HepG2 (cell line): ENCODE measurements around the gene HMCN1.

Experiments
- ARHGAP35 ChIP-seq: sonication (generic); formaldehyde crosslinking; IDR thresholded peaks from 2 replicates; pipeline ENCODE4 v1.9.0; 2022; ENCODE audit warnings: mild to moderate bottlenecking, inconsistent platforms, moderate library complexity, missing genetic modification reagents, borderline replicate concordance
- CEBPB ChIP-seq: IDR thresholded peaks from 2 replicates; pipeline ENCODE4 v1.6.1; 2011; ENCODE audit warnings: low read depth, low read length, improper control_type of control experiment, borderline replicate concordance
- CREB1 ChIP-seq, 2 experiments: fragments of 450-650 bp in 1 of 2; IDR thresholded peaks; 2 replicates each; pipeline ENCODE4 v1.6.1; 2016 to 2017; ENCODE audit warnings: control low read depth in 1 of 2, mild to moderate bottlenecking in 1 of 2, missing compliant biosample characterization in 1 of 2, missing genetic modification characterization in 1 of 2
- EP300 ChIP-seq, 3 experiments: sonication (generic) in 1 of 3; formaldehyde crosslinking in 1 of 3; IDR thresholded peaks; 2 replicates each; pipeline versions ENCODE4 v1.5.1 to v1.6.1; 2011 to 2020; ENCODE audit warnings: low read depth in 2 of 3, low read length in 2 of 3, borderline replicate concordance in 1 of 3, improper control_type of control experiment in 1 of 3, mild to moderate bottlenecking in 1 of 3, missing genetic modification reagents in 1 of 3, moderate library complexity in 1 of 3
- GABPA ChIP-seq, 2 experiments: IDR thresholded peaks; 2 replicates each; pipeline ENCODE4 v1.6.1; 2011 to 2016; ENCODE audit warnings: low read depth in 2 of 2, low read length in 1 of 2, missing biosample characterization in 1 of 2, missing genetic modification characterization in 1 of 2
- HDAC6 ChIP-seq: fragments of 200-600 bp; sonication (generic); IDR thresholded peaks from 2 replicates; pipeline ENCODE4 v1.7.0; 2017; ENCODE audit warnings: mild to moderate bottlenecking, antibody characterized with exemption, low read length, low read depth
- KDM1A ChIP-seq: IDR thresholded peaks from 2 replicates; pipeline ENCODE4 v1.6.1; 2016; ENCODE audit warnings: missing compliant biosample characterization
- MED1 ChIP-seq: sonication (generic); formaldehyde crosslinking; IDR thresholded peaks from 2 replicates; pipeline ENCODE4 v1.4.0; 2020; ENCODE audit warnings: missing genetic modification reagents
- RAD21 ChIP-seq: fragments of 450-650 bp; formaldehyde crosslinking; IDR thresholded peaks from 2 replicates; pipeline ENCODE4 v1.5.0; 2020; ENCODE audit warnings: mild to moderate bottlenecking
- ZFP36L2 ChIP-seq: sonication (generic); formaldehyde crosslinking; IDR thresholded peaks from 2 replicates; pipeline ENCODE4 v1.4.0; 2020; ENCODE audit warnings: missing genetic modification reagents
- ZSCAN29 ChIP-seq: sonication (generic); formaldehyde crosslinking; conservative IDR thresholded peaks from 2 replicates; pipeline ENCODE4 v1.4.0; 2020; ENCODE audit warnings: mild to moderate bottlenecking, missing genetic modification reagents
- TF ChIP-seq, protein P1 (sequence below): IDR thresholded peaks from 2 replicates; pipeline ENCODE4 v1.6.1; 2012; ENCODE audit warnings: inconsistent platforms
- TF ChIP-seq, protein P2 (sequence below): sonication (generic); formaldehyde crosslinking; IDR thresholded peaks from 2 replicates; pipeline ENCODE4 v1.4.0; 2020; ENCODE audit warnings: missing genetic modification reagents

DNA sequence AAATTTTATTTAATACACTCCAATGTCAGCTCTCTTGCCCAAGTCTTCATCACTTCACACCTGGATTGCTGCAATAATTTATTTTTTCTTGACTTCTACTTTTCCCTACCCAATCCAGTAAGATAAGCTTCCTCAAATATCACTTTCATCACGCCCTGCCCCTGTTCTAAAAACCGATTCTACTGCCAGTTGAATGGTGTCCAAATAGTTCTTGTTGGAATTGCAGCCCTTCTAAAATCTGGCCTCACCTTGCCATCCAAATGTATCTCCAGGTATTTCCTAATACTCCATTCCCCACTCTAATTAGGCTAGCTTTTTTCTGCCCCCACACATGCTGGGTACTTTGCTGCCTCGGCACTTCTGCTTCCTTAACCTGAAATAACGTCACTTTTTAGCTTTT is 152.5 kb downstream of the HMCN1 start:
- TF ChIP-seq, protein P1, sequence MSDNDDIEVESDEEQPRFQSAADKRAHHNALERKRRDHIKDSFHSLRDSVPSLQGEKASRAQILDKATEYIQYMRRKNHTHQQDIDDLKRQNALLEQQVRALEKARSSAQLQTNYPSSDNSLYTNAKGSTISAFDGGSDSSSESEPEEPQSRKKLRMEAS: no peak
- TF ChIP-seq CEBPB: no peak
- no peak for TF ChIP-seq EP300 (IDR thresholded peaks at IDR 0.05; ENCODE audit: low read depth in 2 of 2, low read length in 2 of 2)
- TF ChIP-seq EP300 (CRISPR knock-in tag; IDR thresholded peaks at IDR 0.05; ENCODE audit: borderline replicate concordance): no peak
- TF ChIP-seq, protein P2, sequence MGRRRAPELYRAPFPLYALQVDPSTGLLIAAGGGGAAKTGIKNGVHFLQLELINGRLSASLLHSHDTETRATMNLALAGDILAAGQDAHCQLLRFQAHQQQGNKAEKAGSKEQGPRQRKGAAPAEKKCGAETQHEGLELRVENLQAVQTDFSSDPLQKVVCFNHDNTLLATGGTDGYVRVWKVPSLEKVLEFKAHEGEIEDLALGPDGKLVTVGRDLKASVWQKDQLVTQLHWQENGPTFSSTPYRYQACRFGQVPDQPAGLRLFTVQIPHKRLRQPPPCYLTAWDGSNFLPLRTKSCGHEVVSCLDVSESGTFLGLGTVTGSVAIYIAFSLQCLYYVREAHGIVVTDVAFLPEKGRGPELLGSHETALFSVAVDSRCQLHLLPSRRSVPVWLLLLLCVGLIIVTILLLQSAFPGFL (CRISPR knock-in tag): no peak
- no peak for TF ChIP-seq MED1
- TF ChIP-seq HDAC6: no peak
- no peak for TF ChIP-seq ARHGAP35 (CRISPR knock-in tag)
- TF ChIP-seq CREB1 (IDR thresholded peaks at IDR 0.05): no peak
- no peak for TF ChIP-seq CREB1 (CRISPR knock-in tag; IDR thresholded peaks at IDR 0.05)
- TF ChIP-seq RAD21 (CRISPR knock-in tag): no peak
- TF ChIP-seq ZSCAN29: no peak
- no peak for TF ChIP-seq ZFP36L2
- no peak for TF ChIP-seq KDM1A (CRISPR knock-in tag)
- no peak for TF ChIP-seq GABPA (IDR thresholded peaks at IDR 0.05; ENCODE audit: low read depth, low read length)
- TF ChIP-seq GABPA (CRISPR knock-in tag; IDR thresholded peaks at IDR 0.05; ENCODE audit: low read depth): no peak
